Measurements from ENCODE around the gene TSEN2.

GRCh38 chr3:12472000-12472610 lies 12.2 kb upstream of the TSEN2 start:
- TF ChIP-seq CTCF (conservative IDR thresholded peaks at IDR 0.05) (no peak), EZH2 (IDR thresholded peaks at IDR 0.05; ENCODE audit: low read depth) (no peak)
